Measurements from ENCODE around the gene B3GNT3. TPM values are rescaled to one million over a fixed set of nuclear protein-coding genes. Genes with fewer than 3 reads are reported as not detected.

The B3GNT3 gene
- total and polyA plus RNA-seq, 2 of the 13 experiments (the other 11 are each of a cell fraction or from before 2014, with no cell fraction given), result 0.86 to 4.0 TPM

GRCh38 chr19:17765069-17765618 is 29.8 kb upstream of the B3GNT3 start (continued):
- TF ChIP-seq, protein P1, sequence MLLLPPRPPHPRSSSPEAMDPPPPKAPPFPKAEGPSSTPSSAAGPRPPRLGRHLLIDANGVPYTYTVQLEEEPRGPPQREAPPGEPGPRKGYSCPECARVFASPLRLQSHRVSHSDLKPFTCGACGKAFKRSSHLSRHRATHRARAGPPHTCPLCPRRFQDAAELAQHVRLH (CRISPR knock-in tag; IDR thresholded peaks at IDR 0.05; ENCODE audit: borderline replicate concordance, low read depth), result peak; percentile 83; the same call in 1 of the 2 replicates
- TF ChIP-seq TBP (CRISPR knock-in tag; IDR thresholded peaks at IDR 0.05), result no peak
- TF ChIP-seq ATM (IDR thresholded peaks at IDR 0.05; ENCODE audit: borderline replicate concordance), result no peak
- no peak for TF ChIP-seq HNRNPH1 (optimal IDR thresholded peaks at IDR 0.05; ENCODE audit: low read depth, low read length)
- TF ChIP-seq RFX1 (IDR thresholded peaks at IDR 0.05), result no peak
- TF ChIP-seq ZNF724P (CRISPR knock-in tag; IDR thresholded peaks at IDR 0.05; ENCODE audit: borderline replicate concordance), result no peak
- no peak for TF ChIP-seq ZNF343 (CRISPR knock-in tag; IDR thresholded peaks at IDR 0.05)
- peak; percentile 97 for TF ChIP-seq FOXK1 (CRISPR knock-in tag; IDR thresholded peaks at IDR 0.05; ENCODE audit: borderline replicate concordance, low read depth)
- TF ChIP-seq STAG1 (CRISPR knock-in tag; IDR thresholded peaks at IDR 0.05), result no peak
- peak; percentile 78 for TF ChIP-seq ZNF3 (CRISPR knock-in tag; IDR thresholded peaks at IDR 0.05)
- no peak for TF ChIP-seq ZNF180 (CRISPR knock-in tag; IDR thresholded peaks at IDR 0.05; ENCODE audit: borderline replicate concordance, low read depth)
- no peak for TF ChIP-seq THAP7 (CRISPR knock-in tag; IDR thresholded peaks at IDR 0.05)
- TF ChIP-seq TCF7L2 (IDR thresholded peaks at IDR 0.05; ENCODE audit: low read depth, low read length), result no peak
- peak; percentile 79 for TF ChIP-seq KDM1A (CRISPR knock-in tag; IDR thresholded peaks at IDR 0.05)
- no peak for TF ChIP-seq SP1 (IDR thresholded peaks at IDR 0.05)
- TF ChIP-seq SP1 (CRISPR knock-in tag; IDR thresholded peaks at IDR 0.05), result no peak; the same call in 1 of the 2 replicates
- no peak for TF ChIP-seq MAZ (IDR thresholded peaks at IDR 0.05; ENCODE audit: borderline replicate concordance, low read depth, low read length)
- TF ChIP-seq MAZ (CRISPR knock-in tag; IDR thresholded peaks at IDR 0.05; ENCODE audit: low read depth), result no peak
- no peak for TF ChIP-seq ZNF713 (CRISPR knock-in tag; IDR thresholded peaks at IDR 0.05)
- no peak for TF ChIP-seq RFXANK (CRISPR knock-in tag; IDR thresholded peaks at IDR 0.05)
- no peak for TF ChIP-seq SIX1 (CRISPR knock-in tag; IDR thresholded peaks at IDR 0.05; ENCODE audit: borderline replicate concordance)
- peak; percentile 58; the same call in 1 of the 2 replicates for TF ChIP-seq ZNF746 (CRISPR knock-in tag; IDR thresholded peaks at IDR 0.05)
- peak; percentile 61 for TF ChIP-seq TCF7 (IDR thresholded peaks at IDR 0.05; ENCODE audit: low read depth)
- TF ChIP-seq ZNF550 (CRISPR knock-in tag; IDR thresholded peaks at IDR 0.05; ENCODE audit: borderline replicate concordance), result no peak
- TF ChIP-seq ZNF800 (CRISPR knock-in tag; IDR thresholded peaks at IDR 0.05), result no peak
- TF ChIP-seq HNRNPL (IDR thresholded peaks at IDR 0.05; ENCODE audit: low read depth, low read length), result peak; percentile 79
- TF ChIP-seq ZNF841 (CRISPR knock-in tag; IDR thresholded peaks at IDR 0.05; ENCODE audit: borderline replicate concordance), result no peak
- TF ChIP-seq, protein P2, sequence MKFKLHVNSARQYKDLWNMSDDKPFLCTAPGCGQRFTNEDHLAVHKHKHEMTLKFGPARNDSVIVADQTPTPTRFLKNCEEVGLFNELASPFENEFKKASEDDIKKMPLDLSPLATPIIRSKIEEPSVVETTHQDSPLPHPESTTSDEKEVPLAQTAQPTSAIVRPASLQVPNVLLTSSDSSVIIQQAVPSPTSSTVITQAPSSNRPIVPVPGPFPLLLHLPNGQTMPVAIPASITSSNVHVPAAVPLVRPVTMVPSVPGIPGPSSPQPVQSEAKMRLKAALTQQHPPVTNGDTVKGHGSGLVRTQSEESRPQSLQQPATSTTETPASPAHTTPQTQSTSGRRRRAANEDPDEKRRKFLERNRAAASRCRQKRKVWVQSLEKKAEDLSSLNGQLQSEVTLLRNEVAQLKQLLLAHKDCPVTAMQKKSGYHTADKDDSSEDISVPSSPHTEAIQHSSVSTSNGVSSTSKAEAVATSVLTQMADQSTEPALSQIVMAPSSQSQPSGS (CRISPR knock-in tag; IDR thresholded peaks at IDR 0.05), result peak; percentile 34; the same call in 1 of the 2 replicates
- TF ChIP-seq ZNF563 (CRISPR knock-in tag; IDR thresholded peaks at IDR 0.05), result no peak
- TF ChIP-seq NKX3-1 (CRISPR knock-in tag; IDR thresholded peaks at IDR 0.05), result no peak
- TF ChIP-seq ZNF329 (CRISPR knock-in tag; IDR thresholded peaks at IDR 0.05; ENCODE audit: low read depth), result no peak
- TF ChIP-seq JDP2 (CRISPR knock-in tag; IDR thresholded peaks at IDR 0.05; ENCODE audit: borderline replicate concordance), result no peak

Data from HepG2 (cell line).